T-helper 9 cell (primary cell): ENCODE data around the gene EXTL1.

Experiments
- DNase-seq: peaks from one replicate; pipeline ENCODE4 v3.0.0-alpha.2; 2020

The EXTL1 gene

DNA sequence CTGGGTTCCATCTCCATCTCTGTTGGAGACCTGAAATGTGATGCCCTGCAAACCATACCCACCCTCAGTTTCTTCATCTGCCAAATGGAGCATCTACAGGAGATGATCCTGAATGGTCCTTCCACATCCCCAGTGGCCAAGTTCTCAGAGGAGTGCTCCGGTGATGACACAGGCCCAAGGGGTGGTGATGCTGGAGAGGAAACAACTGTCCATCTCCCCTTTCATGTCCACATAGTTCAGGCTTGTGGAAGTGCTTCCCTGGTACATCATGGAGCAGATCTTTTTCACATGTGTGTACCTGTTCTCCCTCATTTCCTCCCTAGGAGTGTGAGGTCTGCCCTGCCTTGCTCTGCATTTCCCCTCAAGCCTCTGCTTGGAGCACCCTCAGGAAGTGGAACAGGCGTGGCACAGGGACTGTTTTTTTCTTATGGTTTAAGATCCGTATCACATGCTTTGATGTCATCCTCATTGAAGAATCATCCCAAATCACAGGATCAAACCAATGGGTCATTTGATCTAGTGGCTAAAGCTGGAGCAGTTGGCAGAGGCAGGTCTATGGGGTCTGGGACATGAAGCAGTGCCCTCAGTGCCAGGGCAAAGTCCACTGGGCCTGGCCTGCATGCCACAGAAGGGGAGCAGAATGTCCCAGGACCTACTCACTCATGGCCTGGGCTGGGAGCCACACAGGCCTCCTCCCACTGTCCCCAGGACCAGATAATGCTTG is 54.0 kb downstream of the EXTL1 start:
- DNase-seq = no peak

- no peak for DNase-seq
Observed at GRCh38 chr1:26077524-26077923, 55.9 kb downstream of the EXTL1 start.

DNA sequence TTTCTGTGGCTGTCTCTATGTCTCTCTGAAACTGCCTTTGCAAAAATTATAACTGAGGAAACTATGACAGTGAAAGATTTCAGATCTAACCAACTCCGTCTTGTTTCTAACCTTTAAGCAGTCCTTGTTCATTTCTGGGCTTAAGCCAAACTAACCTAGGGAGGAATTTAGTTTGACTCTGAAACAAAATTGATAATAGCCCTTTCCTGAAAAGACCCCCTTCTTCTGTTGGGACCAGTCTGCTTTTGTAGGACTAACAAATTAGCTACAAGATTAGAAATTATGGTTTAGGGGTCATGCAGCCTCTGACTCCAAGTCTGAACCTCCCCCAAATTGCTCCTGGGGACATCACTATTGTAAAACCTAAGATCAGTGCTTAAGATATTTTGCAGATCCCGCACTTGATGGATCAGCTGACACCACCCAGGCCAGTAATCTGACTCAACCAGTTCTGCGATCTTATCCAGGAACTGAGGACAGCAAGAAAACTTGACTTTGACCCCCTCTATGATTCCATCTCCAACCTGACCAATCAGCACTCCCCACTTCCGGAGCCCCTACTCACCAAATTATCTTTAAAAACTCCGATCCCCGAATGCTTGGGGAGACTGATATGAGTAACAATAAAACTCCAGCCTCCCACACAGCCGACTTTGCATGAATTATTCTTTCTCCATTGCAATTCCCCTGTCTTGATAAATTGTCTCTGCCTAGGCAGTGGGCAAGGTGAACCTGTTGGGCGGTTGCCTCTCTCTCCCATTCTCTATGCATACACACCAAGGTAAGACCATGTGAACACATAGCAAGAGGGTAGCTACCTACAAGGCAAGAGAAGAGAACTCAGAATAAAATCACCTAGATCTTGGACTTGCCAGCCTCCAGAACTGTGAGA is 57.0 kb downstream of the EXTL1 start:
- no peak for DNase-seq

DNA sequence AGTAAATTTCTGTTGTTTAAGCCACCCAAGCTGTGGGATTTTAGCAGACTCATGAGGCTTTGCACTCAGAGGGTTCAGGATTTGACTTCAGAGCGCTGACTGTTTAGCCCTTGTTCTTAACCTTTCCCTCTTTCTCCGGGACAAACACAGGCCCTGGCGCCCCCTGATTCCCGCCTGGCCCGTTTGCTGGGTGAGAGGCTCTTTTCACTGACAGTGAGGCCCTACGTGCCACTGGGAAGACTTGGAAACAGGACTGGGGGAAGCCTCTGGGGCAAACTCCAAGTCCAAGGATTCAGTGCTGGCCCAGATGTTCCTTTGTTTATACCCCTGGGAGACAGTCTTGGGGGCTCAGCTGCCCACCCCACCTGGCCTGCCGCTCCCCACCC is 57.6 kb downstream of the EXTL1 start:
- DNase-seq = no peak

DNA sequence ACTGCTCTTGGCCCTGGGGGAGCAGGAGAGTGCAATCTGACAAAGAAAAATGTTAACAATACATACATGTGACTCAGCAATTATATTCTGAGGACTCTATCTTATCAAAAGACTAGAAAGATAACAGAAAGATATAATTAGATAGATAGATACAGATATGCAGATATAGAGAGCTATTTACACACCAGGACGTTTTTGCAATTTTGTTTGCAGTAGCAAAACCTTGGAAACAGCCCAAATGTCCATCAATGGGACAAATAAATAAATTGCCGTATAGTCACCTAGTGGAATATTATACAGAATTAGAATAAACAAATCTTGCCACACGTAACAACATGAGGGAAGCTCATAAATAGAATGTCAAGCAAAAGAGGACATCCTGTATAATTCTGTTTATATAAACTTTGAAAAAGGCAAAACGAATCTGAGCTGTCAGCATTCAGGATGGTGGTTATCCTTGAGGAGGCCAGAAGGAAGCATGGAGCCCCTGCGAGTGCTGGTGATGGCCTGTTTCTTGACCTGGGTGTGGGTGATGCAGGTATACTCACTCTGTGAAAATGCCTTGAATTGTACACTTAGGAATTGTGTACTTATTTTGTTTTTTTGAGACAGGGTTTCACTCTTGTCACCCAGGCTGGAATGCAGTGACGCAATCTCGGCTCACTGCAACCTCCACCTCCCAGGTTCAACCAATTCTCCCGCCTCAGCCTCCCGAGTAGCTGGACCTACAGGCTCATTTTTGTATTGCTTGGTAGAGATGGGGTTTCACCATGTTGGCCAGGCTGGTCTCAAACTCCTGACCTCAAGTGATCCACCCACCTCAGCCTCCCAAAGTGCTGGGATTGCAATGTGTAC is 58.6 kb downstream of the EXTL1 start:
- DNase-seq = no peak

GRCh38 chr1:26081267-26082019 is 59.9 kb downstream of the EXTL1 start:
- no peak for DNase-seq

- DNase-seq = no peak
Observed at GRCh38 chr1:26082020-26082350, 60.4 kb downstream of the EXTL1 start.

- DNase-seq = no peak
Observed at GRCh38 chr1:26083208-26083607, 61.6 kb downstream of the EXTL1 start.

DNA sequence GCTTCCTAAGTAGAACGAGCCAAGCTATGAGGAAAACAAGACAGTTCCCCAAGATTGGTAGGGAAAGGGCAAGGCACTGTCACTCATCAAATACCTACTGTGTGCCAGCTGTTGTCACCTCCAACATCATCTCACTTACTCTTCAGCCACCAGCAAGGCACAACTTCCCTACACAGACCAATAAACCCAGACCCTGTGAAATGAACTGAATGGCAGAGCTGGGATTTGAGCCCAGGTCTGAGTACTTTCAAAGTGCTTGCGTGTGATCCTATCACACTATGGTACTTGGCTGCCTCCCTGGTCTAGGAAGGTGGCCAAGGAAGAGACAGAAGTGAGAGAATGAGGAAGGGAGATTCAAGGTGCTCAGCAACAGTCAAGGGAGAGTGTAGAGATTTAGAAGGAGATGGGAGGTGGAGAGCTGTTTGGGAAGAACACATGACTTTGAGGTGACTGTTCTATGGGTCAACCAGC is 62.6 kb downstream of the EXTL1 start:
- DNase-seq = no peak

DNA sequence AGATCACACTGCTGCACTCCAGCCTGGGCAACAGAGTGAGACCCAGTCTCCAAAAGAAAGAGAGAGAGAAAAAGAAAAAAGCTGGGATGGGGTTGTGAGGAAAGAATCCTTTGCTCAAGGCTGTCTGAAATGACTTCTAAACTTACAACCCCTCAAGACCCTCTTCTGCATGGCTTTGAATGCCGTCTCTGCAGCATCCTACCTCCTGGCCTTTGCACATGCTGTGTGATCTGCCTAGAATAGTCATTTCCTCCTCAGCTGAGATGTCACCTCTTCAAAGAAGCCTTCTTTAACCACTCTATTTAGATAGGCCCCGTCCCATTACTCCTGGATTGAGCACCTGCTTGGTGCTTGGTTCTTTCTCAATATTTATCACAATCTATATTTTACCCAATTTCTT is 63.3 kb downstream of the EXTL1 start:
- no peak for DNase-seq
